ENCODE data around the gene MAPRE2. TPM values are rescaled to one million over a fixed set of nuclear protein-coding genes. Genes with fewer than 3 reads are reported as not detected.

The MAPRE2 gene
- polyA plus RNA-seq, 1 donor from 2014 or later, result 58.9 TPM

- Histone ChIP-seq H3K9ac (ENCODE audit: low read length) (no peak overlapping the region), H3K9me2 (ENCODE audit: insufficient read depth, low read length) (no peaks in the 10 kb centered on the region), H3K4me3 (ENCODE audit: low read length) (no peak overlapping the region), H3K27ac (ENCODE audit: low read length) (no peak overlapping the region), H3K36me3 (ENCODE audit: insufficient read depth, low read length) (peaks cover 3% of the 10 kb centered on the region), H3F3A (ENCODE audit: insufficient read depth, low read length, poor library complexity, severe bottlenecking) (no peaks in the 10 kb centered on the region), H4K20me1 (ENCODE audit: insufficient read depth) (peaks cover 4% of the 10 kb centered on the region), H3K27me3 (ENCODE audit: insufficient read depth, low read depth, low read length) (no peaks in the 10 kb centered on the region), H2AFZ (ENCODE audit: low read depth, low read length) (no peak overlapping the region), H3K4me2 (ENCODE audit: low read length) (no peak overlapping the region), H3K79me2 (replicated peaks; ENCODE audit: insufficient read depth, low read length) (peaks cover 7% of the 10 kb centered on the region), H3K9me3 (ENCODE audit: low read length) (no peaks in the 10 kb centered on the region)
- no peak for TF ChIP-seq RAD21 (conservative IDR thresholded peaks at IDR 0.05)
- no peak for TF ChIP-seq REST (IDR thresholded peaks at IDR 0.05; ENCODE audit: borderline replicate concordance)
- no peak for TF ChIP-seq TAF1 (IDR thresholded peaks at IDR 0.05; ENCODE audit: low read depth)
- TF ChIP-seq EZH2 (IDR thresholded peaks at IDR 0.05; ENCODE audit: borderline replicate concordance, insufficient read depth, low read length, poor library complexity, severe bottlenecking), result no peak
- TF ChIP-seq MXI1 (conservative IDR thresholded peaks at IDR 0.05; ENCODE audit: poor library complexity, severe bottlenecking), result no peak
- TF ChIP-seq SMC3 (conservative IDR thresholded peaks at IDR 0.05; ENCODE audit: poor library complexity), result no peak
- no peak for TF ChIP-seq CTCF (IDR thresholded peaks at IDR 0.05; ENCODE audit: poor library complexity, severe bottlenecking)
- no peak for TF ChIP-seq EP300 (conservative IDR thresholded peaks at IDR 0.05; ENCODE audit: poor library complexity, severe bottlenecking)
- TF ChIP-seq POLR2AphosphoS5 (IDR thresholded peaks at IDR 0.05), result no peak
Measured at GRCh38 chr18:35084494-35085449, 43.6 kb downstream of the MAPRE2 start.

- peaks cover 4% of the 10 kb centered on the region for H4K20me1 ChIP-seq (ENCODE audit: insufficient read depth)
- TF ChIP-seq EZH2 (IDR thresholded peaks at IDR 0.05; ENCODE audit: borderline replicate concordance, insufficient read depth, low read length, poor library complexity, severe bottlenecking), result no peak
- TF ChIP-seq TAF1 (IDR thresholded peaks at IDR 0.05; ENCODE audit: low read depth), result no peak
- no peak for TF ChIP-seq EP300 (conservative IDR thresholded peaks at IDR 0.05; ENCODE audit: poor library complexity, severe bottlenecking)
- TF ChIP-seq SMC3 (conservative IDR thresholded peaks at IDR 0.05; ENCODE audit: poor library complexity), result no peak
- TF ChIP-seq REST (IDR thresholded peaks at IDR 0.05; ENCODE audit: borderline replicate concordance), result no peak
- no peak for TF ChIP-seq RAD21 (conservative IDR thresholded peaks at IDR 0.05)
- no peak for TF ChIP-seq CTCF (IDR thresholded peaks at IDR 0.05; ENCODE audit: poor library complexity, severe bottlenecking)
- no peak for TF ChIP-seq POLR2AphosphoS5 (IDR thresholded peaks at IDR 0.05)
- TF ChIP-seq MXI1 (conservative IDR thresholded peaks at IDR 0.05; ENCODE audit: poor library complexity, severe bottlenecking), result no peak
- H3K9ac ChIP-seq (ENCODE audit: low read length), result no peak overlapping the region
- no peaks in the 10 kb centered on the region for H3F3A ChIP-seq (ENCODE audit: insufficient read depth, low read length, poor library complexity, severe bottlenecking)
- no peak overlapping the region for H3K27ac ChIP-seq (ENCODE audit: low read length)
- H3K4me3 ChIP-seq (ENCODE audit: low read length), result no peak overlapping the region
- H3K4me2 ChIP-seq (ENCODE audit: low read length), result no peak overlapping the region
- H3K79me2 ChIP-seq (replicated peaks; ENCODE audit: insufficient read depth, low read length), result peaks cover 7% of the 10 kb centered on the region
- no peak overlapping the region for H2AFZ ChIP-seq (ENCODE audit: low read depth, low read length)
- H3K9me2 ChIP-seq (ENCODE audit: insufficient read depth, low read length), result no peaks in the 10 kb centered on the region
- peaks cover 3% of the 10 kb centered on the region for H3K36me3 ChIP-seq (ENCODE audit: insufficient read depth, low read length)
- H3K9me3 ChIP-seq (ENCODE audit: low read length), result no peaks in the 10 kb centered on the region
- no peaks in the 10 kb centered on the region for H3K27me3 ChIP-seq (ENCODE audit: insufficient read depth, low read depth, low read length)
Measured at GRCh38 chr18:35085450-35086380, 44.5 kb downstream of the MAPRE2 start.
